Ascending aorta (tissue), 2 donors: ENCODE results near the gene RNF207. TPM values are rescaled to one million over a fixed set of nuclear protein-coding genes. Genes with fewer than 3 reads are reported as not detected.

ENCODE experiments used
- DNase-seq, 2 donors: peaks; one replicate each; pipeline ENCODE4 v3.0.0-alpha.2; 2019; ENCODE audit warnings: low spot score in 2 of 2
- H3K27ac ChIP-seq, 2 donors: fragments of 200-600 bp; sonication (generic); one replicate each; pipeline ENCODE4 v1.5.1; 2016 to 2017; ENCODE audit warnings: mild to moderate bottlenecking in 1 of 2
- H3K27me3 ChIP-seq: fragments of 200-600 bp; sonication (generic); one replicate; pipeline ENCODE4 v1.5.1; 2017
- H3K36me3 ChIP-seq, 2 donors: fragments of 200-600 bp; sonication (generic); one replicate each; pipeline ENCODE4 v1.5.1; 2016
- H3K4me1 ChIP-seq, 2 donors: fragments of 200-600 bp; sonication (generic); one replicate each; pipeline ENCODE4 v1.5.1; 2016 to 2017; ENCODE audit warnings: mild to moderate bottlenecking in 1 of 2
- H3K4me3 ChIP-seq, 2 donors: fragments of 200-600 bp; sonication (generic); one replicate each; pipeline ENCODE4 v1.5.1; 2016 to 2017; ENCODE audit warnings: mild to moderate bottlenecking in 1 of 2
- H3K9me3 ChIP-seq, 2 donors: fragments of 200-600 bp; sonication (generic); one replicate each; pipeline ENCODE4 v1.5.1; 2016
- intact Hi-C: fragments of 100-400 bp; cut with DNase I; formaldehyde crosslinking; loops from one replicate; pipeline ENCODE4 v1.15.1; 2023
- total RNA-seq: library from RNA; depleted of rRNA; stranded (reverse); fragments of >200 nt; gene quantifications from one replicate; pipeline ENCODE4 v1.1.0, GENCODE V29; 2016
- TF ChIP-seq, protein P1 (sequence below), 3 experiments: fragments of 200-600 bp in 2 of 3; fragments of 450-650 bp in 1 of 3; sonication (generic) in 2 of 3; IDR thresholded peaks; one replicate each; pipeline ENCODE4 v1.5.1; 2016 to 2019; ENCODE audit warnings: antibody characterized with exemption in 3 of 3, mild to moderate bottlenecking in 1 of 3, moderate library complexity in 1 of 3

The RNF207 gene
- total RNA-seq, 1 donor from 2014 or later: 81.1 TPM

DNA sequence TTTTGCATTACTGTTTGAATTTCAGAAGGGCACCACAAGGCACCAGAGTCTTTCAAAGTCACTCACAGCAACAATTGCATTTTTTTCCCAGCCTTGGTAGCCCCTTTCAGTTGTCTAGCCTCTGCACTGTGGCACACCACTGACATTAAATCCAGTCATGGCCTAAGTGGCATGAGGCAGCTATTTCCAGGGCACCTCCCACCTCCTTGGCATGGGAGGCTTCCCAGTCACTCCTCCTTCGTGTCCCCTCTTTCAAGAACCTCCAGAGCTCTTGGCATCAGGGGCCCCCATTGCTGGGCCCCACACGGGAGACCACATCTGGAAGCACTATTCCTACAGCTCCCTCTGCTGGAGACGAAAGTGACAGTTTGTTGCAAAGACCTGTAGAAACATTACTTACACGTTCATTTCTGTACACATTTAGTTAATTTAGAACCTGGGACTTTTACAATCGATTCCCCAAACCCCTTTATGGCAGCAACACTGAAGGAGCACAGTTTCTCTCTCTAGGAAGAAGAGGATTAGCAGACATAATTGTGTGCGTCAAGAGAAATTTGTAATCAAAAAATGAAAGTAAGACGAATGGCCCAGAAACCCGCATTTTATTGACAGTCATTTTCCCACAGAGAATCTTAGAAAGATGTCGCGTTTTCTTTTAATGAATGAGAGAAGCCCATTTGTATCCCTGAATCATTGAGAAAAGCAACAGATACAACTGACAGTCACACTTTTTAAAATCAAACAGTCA lies 20.1 kb upstream of the RNF207 start:
- no peak overlapping the region for H3K27ac ChIP-seq
- TF ChIP-seq, protein P1, sequence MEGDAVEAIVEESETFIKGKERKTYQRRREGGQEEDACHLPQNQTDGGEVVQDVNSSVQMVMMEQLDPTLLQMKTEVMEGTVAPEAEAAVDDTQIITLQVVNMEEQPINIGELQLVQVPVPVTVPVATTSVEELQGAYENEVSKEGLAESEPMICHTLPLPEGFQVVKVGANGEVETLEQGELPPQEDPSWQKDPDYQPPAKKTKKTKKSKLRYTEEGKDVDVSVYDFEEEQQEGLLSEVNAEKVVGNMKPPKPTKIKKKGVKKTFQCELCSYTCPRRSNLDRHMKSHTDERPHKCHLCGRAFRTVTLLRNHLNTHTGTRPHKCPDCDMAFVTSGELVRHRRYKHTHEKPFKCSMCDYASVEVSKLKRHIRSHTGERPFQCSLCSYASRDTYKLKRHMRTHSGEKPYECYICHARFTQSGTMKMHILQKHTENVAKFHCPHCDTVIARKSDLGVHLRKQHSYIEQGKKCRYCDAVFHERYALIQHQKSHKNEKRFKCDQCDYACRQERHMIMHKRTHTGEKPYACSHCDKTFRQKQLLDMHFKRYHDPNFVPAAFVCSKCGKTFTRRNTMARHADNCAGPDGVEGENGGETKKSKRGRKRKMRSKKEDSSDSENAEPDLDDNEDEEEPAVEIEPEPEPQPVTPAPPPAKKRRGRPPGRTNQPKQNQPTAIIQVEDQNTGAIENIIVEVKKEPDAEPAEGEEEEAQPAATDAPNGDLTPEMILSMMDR (IDR thresholded peaks at IDR 0.05): peak in 2 of 3 experiments; percentile 15 to 25
- H3K27me3 ChIP-seq: no peaks in the 10 kb centered on the region
- no peaks in the 10 kb centered on the region for H3K9me3 ChIP-seq
- no peak for DNase-seq
- peaks cover 42 to 50% of the 10 kb centered on the region in 2 donors for H3K36me3 ChIP-seq
- no peaks in the 10 kb centered on the region for H3K4me1 ChIP-seq
- intact Hi-C loops: no loop called here
- no peak overlapping the region for H3K4me3 ChIP-seq

DNA sequence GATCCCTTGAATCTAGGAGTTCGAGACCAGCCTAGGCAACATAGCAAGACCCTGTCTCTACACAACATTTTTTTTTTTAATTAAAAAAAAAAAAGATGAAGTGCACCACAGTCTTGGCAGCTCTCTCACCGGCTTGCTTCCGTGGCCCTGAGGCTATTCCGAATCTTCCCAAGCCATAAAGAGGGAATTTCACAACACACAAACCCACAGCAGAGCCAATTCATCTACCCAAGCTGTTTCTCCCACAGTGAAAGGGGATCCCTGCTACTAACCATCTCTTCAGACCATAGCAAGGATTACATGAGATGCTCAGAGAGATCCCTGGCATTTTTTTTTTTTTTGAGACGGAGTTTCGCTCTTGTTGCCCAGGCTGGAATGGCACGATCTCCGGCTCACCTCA lies 17.5 kb upstream of the RNF207 start:
- Histone ChIP-seq H3K36me3 (peaks cover 65 to 72% of the 10 kb centered on the region in 2 donors), H3K9me3 (no peaks in the 10 kb centered on the region), H3K27ac (no peak overlapping the region), H3K4me3 (no peak overlapping the region), H3K4me1 (no peaks in the 10 kb centered on the region), H3K27me3 (no peaks in the 10 kb centered on the region)
- TF ChIP-seq, protein P1 (IDR thresholded peaks at IDR 0.05): no peak
- intact Hi-C loops: no loop called here
- no peak for DNase-seq

DNA sequence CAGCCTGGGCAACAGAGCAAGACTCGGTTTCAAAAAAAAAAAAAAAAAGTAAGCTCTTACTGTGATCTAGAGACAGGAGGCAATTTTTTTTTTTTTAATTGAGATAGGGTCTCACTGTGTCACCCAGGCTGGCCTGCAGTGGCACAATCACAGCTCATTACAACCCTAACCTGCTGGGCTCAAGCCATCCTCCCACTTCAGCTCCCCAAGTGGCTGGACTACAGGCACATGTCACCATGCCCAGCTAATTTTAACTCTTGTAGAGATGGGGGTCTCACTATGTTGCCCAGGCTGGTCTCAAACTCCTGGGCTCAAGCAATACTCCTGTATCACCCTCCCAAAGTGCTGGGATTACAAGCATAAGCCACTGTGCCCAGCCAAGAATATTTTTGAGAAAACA lies 14.0 kb upstream of the RNF207 start:
- Histone ChIP-seq H3K27ac (no peak overlapping the region), H3K4me3 (no peak overlapping the region), H3K4me1 (peaks cover 0 to 4% of the 10 kb centered on the region in 2 donors), H3K27me3 (no peaks in the 10 kb centered on the region), H3K36me3 (peaks cover 75 to 91% of the 10 kb centered on the region in 2 donors), H3K9me3 (no peaks in the 10 kb centered on the region)
- no peak for DNase-seq
- TF ChIP-seq, protein P1 (IDR thresholded peaks at IDR 0.05): no peak
- intact Hi-C loops: no loop called here

DNA sequence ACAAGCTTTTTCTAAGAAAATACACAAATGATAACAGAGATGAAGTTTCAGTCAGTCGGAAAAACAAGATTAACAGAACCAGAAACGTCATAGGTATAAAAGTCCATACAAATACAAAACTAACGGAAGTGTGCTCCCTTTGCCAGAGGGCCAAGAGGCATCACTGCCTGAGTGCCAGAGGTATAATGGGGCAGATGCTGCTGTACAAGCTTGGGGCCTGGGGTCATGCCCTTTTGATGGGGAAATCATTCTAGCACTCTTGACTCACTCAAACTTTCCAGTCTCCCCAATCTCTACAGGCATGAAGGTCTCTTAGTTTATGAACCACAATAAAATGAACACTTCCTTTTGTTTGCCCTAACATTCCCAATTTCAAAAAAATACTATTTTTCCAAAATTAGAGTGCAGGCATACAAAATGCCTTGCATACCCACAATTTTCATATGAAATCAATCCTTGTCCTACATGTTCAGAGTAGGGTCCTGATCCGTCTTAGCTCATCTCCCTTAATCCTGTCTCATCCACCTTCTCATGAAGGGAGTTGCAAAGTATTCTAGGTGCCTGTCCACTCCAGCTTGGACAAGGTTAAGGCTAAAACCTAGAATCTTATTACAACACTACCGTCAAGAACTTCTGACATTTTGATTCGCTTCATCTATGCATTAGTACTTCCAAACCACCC lies 8.0 kb upstream of the RNF207 start:
- TF ChIP-seq, protein P1 (IDR thresholded peaks at IDR 0.05): no peak
- peak overlapping the region; percentile 77 to 86 for H3K4me3 ChIP-seq
- no peaks in the 10 kb centered on the region for H3K9me3 ChIP-seq
- peak overlapping the region in 1 of 2 donors; percentile 1 for H3K27ac ChIP-seq
- H3K4me1 ChIP-seq: peaks cover 15 to 26% of the 10 kb centered on the region in 2 donors
- no peak for DNase-seq
- H3K27me3 ChIP-seq: no peaks in the 10 kb centered on the region
- H3K36me3 ChIP-seq: peaks cover 31 to 43% of the 10 kb centered on the region in 2 donors
- intact Hi-C loops: loop anchor here (5.0 kb wide), 1 partner anchor 206 kb away; the partner anchor contains the start of gene NPHP4

DNA sequence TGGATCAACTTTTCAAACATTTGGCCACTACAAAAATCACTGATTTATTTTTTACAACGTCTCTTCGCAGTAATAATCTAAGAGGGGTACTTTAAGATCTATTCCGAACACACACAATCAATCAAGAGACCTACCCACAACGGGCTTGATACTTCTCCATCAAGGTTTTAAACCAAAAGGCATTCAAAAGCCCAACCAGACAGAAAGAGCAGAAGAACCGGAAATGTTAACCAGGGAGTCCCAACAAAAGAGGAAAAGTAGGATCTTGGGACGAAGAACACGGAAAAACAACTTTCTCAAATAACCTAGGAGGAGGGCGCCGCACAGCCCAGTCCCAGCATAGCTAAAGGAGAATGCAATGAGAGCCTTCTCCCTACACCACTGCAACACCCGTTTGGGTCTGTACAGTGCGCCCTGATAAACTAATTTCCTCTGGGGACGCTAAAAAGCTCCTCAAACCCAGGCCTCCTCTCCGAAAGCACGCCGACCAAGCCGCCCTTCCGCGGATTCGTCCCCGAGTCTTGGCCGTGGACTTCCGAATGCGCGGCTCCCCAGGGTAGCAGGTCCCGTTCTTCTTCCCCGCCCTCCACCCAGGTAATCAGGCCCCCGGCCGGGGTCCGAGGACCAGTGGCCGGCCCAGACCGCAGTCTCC lies 7.1 kb upstream of the RNF207 start:
- Histone ChIP-seq H3K4me3 (peak overlapping the region; percentile 77 to 86), H3K27ac (peak overlapping the region; percentile 79 to 82), H3K9me3 (no peaks in the 10 kb centered on the region), H3K4me1 (peaks cover 15 to 26% of the 10 kb centered on the region in 2 donors), H3K27me3 (no peaks in the 10 kb centered on the region), H3K36me3 (peaks cover 23 to 34% of the 10 kb centered on the region in 2 donors)
- intact Hi-C loops: loop anchor here (1.0 to 5.0 kb wide), 2 partner anchors 38 to 206 kb away; partner anchors contain the start of gene NPHP4
- no peak for DNase-seq
- TF ChIP-seq, protein P1 (IDR thresholded peaks at IDR 0.05): no peak
